ENCODE measurements around the gene TRRAP. TPM values are rescaled to one million over a fixed set of nuclear protein-coding genes. Genes with fewer than 3 reads are reported as not detected.
A peak's percentile ranks its signal among the peaks of the same experiment; 100 is the strongest.
"Not testable (repeated sequence)": the region's sequence is repeated elsewhere in the genome, so short reads cannot be mapped to it uniquely, and the experiment has no call there.

The TRRAP gene
- total RNA-seq, 6 donors from 2014 or later, result 29.1 to 53.4 (median 37.5) TPM

DNA sequence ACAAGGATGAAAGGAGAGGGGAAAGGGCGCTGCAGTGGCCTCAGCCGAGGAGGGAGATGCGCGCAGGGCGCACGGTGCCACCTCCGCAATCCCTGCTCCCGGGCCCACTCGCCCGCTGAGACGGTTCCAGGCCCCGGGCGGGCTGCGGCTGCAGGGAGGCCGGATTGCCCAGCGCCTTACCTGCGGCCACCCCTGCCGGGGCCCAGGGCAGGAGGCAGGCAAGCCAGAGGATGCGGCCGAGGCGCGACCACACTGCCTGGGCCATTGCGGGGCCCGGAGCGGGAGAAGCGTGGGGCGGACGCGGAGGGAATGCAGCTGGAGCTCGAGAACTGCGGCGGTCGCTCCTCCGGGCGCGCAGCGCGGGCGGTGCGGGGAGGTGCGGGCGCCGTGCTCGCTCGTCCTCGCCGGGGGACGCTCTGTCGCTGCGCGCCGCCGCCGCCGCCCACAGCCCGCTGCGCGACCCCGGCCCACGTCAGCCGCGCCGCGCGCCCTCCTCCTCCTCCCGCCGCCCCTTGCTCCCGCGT, 8.7 kb upstream of the TRRAP start, which contains the start of gene TMEM130:
Gene TMEM130 (minus strand): TSS at position 418 of the 524 bp plus-strand sequence. CDS start 153 bp downstream, at position 265.
- no peak within 1 kb of the TSS for H3K27ac ChIP-seq
- H3K4me3 ChIP-seq, result peak within 1 kb of the TSS in 3 of 4 donors; percentile 36 to 49 (median 45)
- peak in 1 of 2 donors; percentile 21 for ATAC-seq (ENCODE audit: low FRiP score in 2 of 2)
- H3K9me3 ChIP-seq, result no peaks in the 10 kb centered on the region
- peaks cover 0 to 18% (median 10%) of the 10 kb centered on the region in 4 donors for H3K27me3 ChIP-seq
- peak in 1 of 2 donors; percentile 85 for DNase-seq
- H3K36me3 ChIP-seq, result no peaks in the 10 kb centered on the region
- WGBS, 2 donors, result 0 to 3% methylated on average over 19 to 28 of the region's 69 CpGs
- no peak for TF ChIP-seq POLR2AphosphoS5 (IDR thresholded peaks at IDR 0.05)
- TF ChIP-seq EP300 (IDR thresholded peaks at IDR 0.05), result no peak
- TF ChIP-seq, protein P1, sequence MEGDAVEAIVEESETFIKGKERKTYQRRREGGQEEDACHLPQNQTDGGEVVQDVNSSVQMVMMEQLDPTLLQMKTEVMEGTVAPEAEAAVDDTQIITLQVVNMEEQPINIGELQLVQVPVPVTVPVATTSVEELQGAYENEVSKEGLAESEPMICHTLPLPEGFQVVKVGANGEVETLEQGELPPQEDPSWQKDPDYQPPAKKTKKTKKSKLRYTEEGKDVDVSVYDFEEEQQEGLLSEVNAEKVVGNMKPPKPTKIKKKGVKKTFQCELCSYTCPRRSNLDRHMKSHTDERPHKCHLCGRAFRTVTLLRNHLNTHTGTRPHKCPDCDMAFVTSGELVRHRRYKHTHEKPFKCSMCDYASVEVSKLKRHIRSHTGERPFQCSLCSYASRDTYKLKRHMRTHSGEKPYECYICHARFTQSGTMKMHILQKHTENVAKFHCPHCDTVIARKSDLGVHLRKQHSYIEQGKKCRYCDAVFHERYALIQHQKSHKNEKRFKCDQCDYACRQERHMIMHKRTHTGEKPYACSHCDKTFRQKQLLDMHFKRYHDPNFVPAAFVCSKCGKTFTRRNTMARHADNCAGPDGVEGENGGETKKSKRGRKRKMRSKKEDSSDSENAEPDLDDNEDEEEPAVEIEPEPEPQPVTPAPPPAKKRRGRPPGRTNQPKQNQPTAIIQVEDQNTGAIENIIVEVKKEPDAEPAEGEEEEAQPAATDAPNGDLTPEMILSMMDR (IDR thresholded peaks at IDR 0.05), result no peak
- TF ChIP-seq POLR2A (IDR thresholded peaks at IDR 0.05), result no peak
- peaks cover 13 to 21% (median 18%) of the 10 kb centered on the region in 4 donors for H3K4me1 ChIP-seq

DNA sequence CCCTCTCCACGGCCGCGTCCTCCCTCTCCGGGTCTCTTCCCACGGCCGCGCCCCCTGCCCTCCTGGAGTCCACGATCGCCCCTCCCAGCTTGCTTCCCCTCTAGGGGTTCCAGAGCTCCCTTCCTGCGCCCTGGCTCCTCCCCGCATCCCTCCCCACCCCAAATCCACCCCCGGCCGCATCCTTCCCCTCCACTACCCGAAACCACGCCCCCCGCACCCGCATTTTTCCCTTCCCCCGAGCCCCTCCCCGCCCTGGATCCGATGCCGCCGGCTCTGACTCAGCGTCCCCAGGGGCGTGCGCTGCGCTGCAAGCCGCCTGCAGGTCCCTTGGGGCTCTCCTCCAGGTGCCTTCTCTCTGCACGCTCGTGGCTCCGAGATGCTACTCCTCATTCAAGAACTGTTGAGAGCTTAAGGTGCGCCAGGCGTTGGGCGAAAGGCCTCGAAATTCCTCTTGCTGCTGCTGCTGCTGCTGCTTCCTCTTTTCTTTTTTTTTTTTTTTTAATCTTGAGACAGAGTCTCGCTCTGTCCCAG, 8.1 kb upstream of the TRRAP start:
- H3K27ac ChIP-seq, result no peak overlapping the region
- no peaks in the 10 kb centered on the region for H3K36me3 ChIP-seq
- peak; percentile 30 to 86 for DNase-seq

DNA sequence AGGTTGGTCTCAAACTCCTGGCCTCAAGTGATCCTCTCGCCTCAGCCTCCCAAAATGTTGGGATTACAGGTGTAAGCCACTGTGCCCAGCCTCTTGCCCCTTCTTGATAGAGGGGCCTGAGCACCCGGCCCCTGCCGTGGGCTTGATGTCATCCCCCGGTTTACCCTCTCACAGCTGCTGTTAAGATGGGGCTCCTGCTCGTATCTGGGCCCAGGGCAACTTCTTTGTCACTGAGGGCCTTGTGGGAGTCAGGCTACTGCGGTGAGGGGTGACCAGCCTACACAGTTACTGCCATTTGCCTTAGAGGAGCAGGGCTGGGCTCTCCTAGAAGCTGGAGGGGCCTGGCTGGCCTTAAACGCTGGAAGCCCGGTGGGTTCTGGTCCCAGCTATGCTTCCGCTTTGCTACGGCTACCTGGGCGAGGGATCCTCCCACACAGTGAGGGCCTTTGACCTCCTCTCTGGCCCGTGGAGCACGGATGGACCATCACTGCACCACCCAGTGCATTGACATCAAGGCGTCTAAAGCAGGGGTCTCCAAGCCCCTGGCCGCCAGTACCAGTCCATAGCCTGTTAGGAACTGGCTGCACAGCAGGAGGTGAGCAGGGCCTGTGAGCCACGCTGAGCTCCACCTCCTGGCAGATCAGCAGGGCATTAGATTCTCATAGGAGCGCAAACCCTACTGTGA, 7.4 kb upstream of the TRRAP start:
- Histone ChIP-seq H3K4me3 (no peak overlapping the region), H3K4me1 (peaks cover 10 to 18% (median 15%) of the 10 kb centered on the region in 4 donors), H3K27ac (no peak overlapping the region), H3K27me3 (peaks cover 0 to 18% (median 10%) of the 10 kb centered on the region in 4 donors), H3K36me3 (no peaks in the 10 kb centered on the region), H3K9me3 (no peaks in the 10 kb centered on the region)
- WGBS, 2 donors, result 85 to 92% methylated on average over 11 to 17 of the region's 17 CpGs
- TF ChIP-seq, protein P1 (IDR thresholded peaks at IDR 0.05), result no peak
- TF ChIP-seq POLR2A (IDR thresholded peaks at IDR 0.05) (no peak), EP300 (IDR thresholded peaks at IDR 0.05) (no peak), POLR2AphosphoS5 (IDR thresholded peaks at IDR 0.05) (no peak)
- DNase-seq (peak in 1 of 2 donors; percentile 10), ATAC-seq (ENCODE audit: low FRiP score in 2 of 2) (no peak)

More for the DNA sequence above, 8.1 kb upstream of the TRRAP start:
- WGBS, 2 donors, result 1 to 2% methylated on average over 14 to 27 of the region's 35 CpGs
- Histone ChIP-seq H3K9me3 (no peaks in the 10 kb centered on the region), H3K27me3 (peaks cover 0 to 18% (median 10%) of the 10 kb centered on the region in 4 donors), H3K4me3 (peak overlapping the region in 3 of 4 donors; percentile 36 to 49 (median 45)), H3K4me1 (peaks cover 13 to 18% (median 17%) of the 10 kb centered on the region in 4 donors)
- TF ChIP-seq POLR2AphosphoS5 (IDR thresholded peaks at IDR 0.05), result no peak
- TF ChIP-seq POLR2A (IDR thresholded peaks at IDR 0.05), result no peak
- TF ChIP-seq, protein P1 (IDR thresholded peaks at IDR 0.05), result no peak
- TF ChIP-seq EP300 (IDR thresholded peaks at IDR 0.05), result no peak
- peak in 1 of 2 donors; percentile 42 for ATAC-seq (ENCODE audit: low FRiP score in 2 of 2)

DNA sequence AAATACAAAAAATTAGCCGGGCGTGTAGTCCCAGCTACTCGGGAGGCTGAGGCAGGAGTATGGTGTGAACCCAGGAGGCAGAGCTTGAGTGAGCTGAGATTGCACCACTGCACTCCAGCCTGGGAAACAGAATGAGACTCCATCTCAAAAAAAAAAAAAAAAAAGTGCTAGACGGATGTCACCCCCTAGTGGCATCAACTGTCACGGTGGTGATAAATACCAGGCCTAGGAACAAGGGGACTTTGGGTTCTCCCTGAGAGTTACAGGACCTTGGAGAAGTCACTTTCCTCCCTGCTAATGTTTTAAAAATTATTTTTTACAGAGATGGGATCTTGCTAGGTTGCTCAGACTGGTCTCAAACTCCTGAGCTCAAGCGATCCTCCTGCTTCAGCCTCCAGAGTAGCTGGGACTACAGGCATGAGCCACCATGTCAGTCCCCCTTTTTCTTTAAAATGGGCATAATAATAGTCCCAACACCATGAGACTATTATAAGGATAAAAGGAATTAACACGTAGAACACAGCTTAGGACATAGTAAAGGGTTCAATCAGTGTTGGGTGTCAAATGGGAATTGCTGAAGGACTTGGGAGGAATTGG, 5.9 kb upstream of the TRRAP start:
- Histone ChIP-seq H3K4me1 (peaks cover 10 to 18% (median 15%) of the 10 kb centered on the region in 4 donors), H3K36me3 (no peaks in the 10 kb centered on the region), H3K4me3 (no peak overlapping the region), H3K9me3 (no peaks in the 10 kb centered on the region), H3K27me3 (peaks cover 0 to 18% (median 10%) of the 10 kb centered on the region in 4 donors), H3K27ac (no peak overlapping the region)
- TF ChIP-seq POLR2AphosphoS5 (IDR thresholded peaks at IDR 0.05) (no peak), POLR2A (IDR thresholded peaks at IDR 0.05) (no peak)
- TF ChIP-seq, protein P1 (IDR thresholded peaks at IDR 0.05), result peak in 1 of 6 experiments; percentile 15
- DNase-seq (peak in 1 of 2 donors; percentile 8), ATAC-seq (ENCODE audit: low FRiP score in 2 of 2) (no peak)
- WGBS, 2 donors, result 65 to 71% methylated on average over 7 of the region's 7 CpGs

DNA sequence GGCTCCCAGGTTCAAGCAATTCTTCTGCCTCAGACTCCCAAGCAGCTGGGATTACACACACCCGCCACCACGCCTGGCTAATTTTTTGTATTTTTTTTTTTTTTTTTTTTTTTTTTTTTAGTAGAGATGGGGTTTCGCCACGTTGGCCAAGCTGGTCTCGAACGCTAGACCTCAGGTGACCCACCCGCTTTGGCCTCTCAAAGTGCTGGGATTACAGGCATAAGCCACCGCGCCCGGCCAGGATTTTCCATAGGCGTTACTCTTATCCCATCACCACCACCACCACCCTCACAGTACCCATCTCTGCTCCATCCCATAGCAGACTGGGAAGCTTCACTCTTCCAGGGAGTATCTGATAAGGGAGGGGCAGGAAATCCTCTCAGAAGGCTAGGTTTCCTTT, 4.7 kb upstream of the TRRAP start:
- WGBS, 2 donors, result 87 to 88% methylated on average over 11 of the region's 11 CpGs
- not testable (repeated sequence) for DNase-seq; H3K4me3 ChIP-seq; H3K9me3 ChIP-seq; H3K36me3 ChIP-seq; H3K27ac ChIP-seq; ATAC-seq (ENCODE audit: low FRiP score in 2 of 2)
- Histone ChIP-seq H3K4me1 (peaks cover 15 to 26% (median 21%) of the 10 kb centered on the region in 4 donors), H3K27me3 (peaks cover 0 to 18% (median 10%) of the 10 kb centered on the region in 4 donors)

All from upper lobe of left lung (tissue), 6 donors.